Activated B cell treated with CpG ODN at 0.5 μM for 24 hours (primary cell): ENCODE results near the gene CTU2. TPM values are rescaled to one million over a fixed set of nuclear protein-coding genes. Genes with fewer than 3 reads are reported as not detected.

Experiments
- ATAC-seq: fragments of 200-7000 bp; cut with Tn5 transposase; one replicate; pipeline ENCODE4 v1.10.0; 2021; ENCODE audit warnings: low read depth, mild to moderate bottlenecking, moderate library complexity
- CTCF ChIA-PET: fragments of 350-600 bp; sonication (Branson Sonifier 250); formaldehyde crosslinking; loops from one replicate; lab custom pipeline; 2021; ENCODE audit warnings: antibody characterized with exemption; lab: Charles Lee
- POLR2A ChIA-PET: fragments of 350-600 bp; sonication (Branson Sonifier 250); formaldehyde crosslinking; loops from one replicate; lab custom pipeline; 2021; ENCODE audit warnings: antibody characterized with exemption; lab: Charles Lee
- DNase-seq: peaks from one replicate; pipeline ENCODE4 v3.0.0; 2022
- H3K27ac Mint-ChIP-seq: one replicate; pipeline ENCODE4 v1.8.0; 2020; ENCODE audit warnings: mixed read lengths
- H3K27me3 Mint-ChIP-seq: one replicate; pipeline ENCODE4 v1.8.0; 2021; ENCODE audit warnings: mixed read lengths
- H3K36me3 Mint-ChIP-seq: one replicate; pipeline ENCODE4 v1.8.0; 2021; ENCODE audit warnings: low read depth, mixed read lengths
- H3K4me1 Mint-ChIP-seq: one replicate; pipeline ENCODE4 v1.8.0; 2021; ENCODE audit warnings: mixed read lengths
- H3K4me3 Mint-ChIP-seq: one replicate; pipeline ENCODE4 v1.8.0; 2020; ENCODE audit warnings: mild to moderate bottlenecking, mixed read lengths
- H3K9me3 Mint-ChIP-seq: one replicate; pipeline ENCODE4 v1.8.0; 2020; ENCODE audit warnings: mixed read lengths
- intact Hi-C: fragments of 100-400 bp; cut with micrococcal nuclease; formaldehyde crosslinking; loops from one replicate; pipeline ENCODE4 v1.15.1; 2024
- total RNA-seq: library from RNA; stranded (reverse); gene quantifications from 2 replicates; pipeline ENCODE4 v1.2.3, GENCODE V29; 2022
- TF ChIP-seq, protein P1 (sequence below): fragments of 200-600 bp; IDR thresholded peaks from one replicate; pipeline ENCODE4 v1.8.0; 2022; ENCODE audit warnings: antibody characterized with exemption, mild to moderate bottlenecking

CTU2 gene
- total RNA-seq, 1 donor from 2014 or later: 36.7 TPM

GRCh38 chr16:88680554-88681083 is 25.7 kb upstream of the CTU2 start:
- intact Hi-C loops: loop anchor here (1.0 to 10.0 kb wide), 4 partner anchors 21 to 226 kb away; partner anchors contain the start of genes CTU2, CYBA, RNF166 and ZFPM1
- H3K27ac Mint-ChIP-seq: peak overlapping the region; percentile 93
- CTCF ChIA-PET: interaction anchor here (1.3 to 1.4 kb wide), 2 partner anchors 16 to 20 kb away, joined by 4 to 6 read pairs; no protein-coding TSS in a partner anchor
- H3K9me3 Mint-ChIP-seq: no peaks in the 10 kb centered on the region
- TF ChIP-seq, protein P1, sequence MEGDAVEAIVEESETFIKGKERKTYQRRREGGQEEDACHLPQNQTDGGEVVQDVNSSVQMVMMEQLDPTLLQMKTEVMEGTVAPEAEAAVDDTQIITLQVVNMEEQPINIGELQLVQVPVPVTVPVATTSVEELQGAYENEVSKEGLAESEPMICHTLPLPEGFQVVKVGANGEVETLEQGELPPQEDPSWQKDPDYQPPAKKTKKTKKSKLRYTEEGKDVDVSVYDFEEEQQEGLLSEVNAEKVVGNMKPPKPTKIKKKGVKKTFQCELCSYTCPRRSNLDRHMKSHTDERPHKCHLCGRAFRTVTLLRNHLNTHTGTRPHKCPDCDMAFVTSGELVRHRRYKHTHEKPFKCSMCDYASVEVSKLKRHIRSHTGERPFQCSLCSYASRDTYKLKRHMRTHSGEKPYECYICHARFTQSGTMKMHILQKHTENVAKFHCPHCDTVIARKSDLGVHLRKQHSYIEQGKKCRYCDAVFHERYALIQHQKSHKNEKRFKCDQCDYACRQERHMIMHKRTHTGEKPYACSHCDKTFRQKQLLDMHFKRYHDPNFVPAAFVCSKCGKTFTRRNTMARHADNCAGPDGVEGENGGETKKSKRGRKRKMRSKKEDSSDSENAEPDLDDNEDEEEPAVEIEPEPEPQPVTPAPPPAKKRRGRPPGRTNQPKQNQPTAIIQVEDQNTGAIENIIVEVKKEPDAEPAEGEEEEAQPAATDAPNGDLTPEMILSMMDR: no peak
- DNase-seq (no peak), ATAC-seq (no peak)
- H3K4me3 Mint-ChIP-seq: peak overlapping the region; percentile 79
- H3K27me3 Mint-ChIP-seq: no peaks in the 10 kb centered on the region
- peaks cover 46% of the 10 kb centered on the region for H3K4me1 Mint-ChIP-seq
- POLR2A ChIA-PET: interaction anchor here (0.7 to 3.8 kb wide), 8 partner anchors 17 to 158 kb away, joined by 3 to 32 read pairs (median 6); partner anchors contain the start of genes CYBA, MVD and ZC3H18
- H3K36me3 Mint-ChIP-seq: peaks cover 12% of the 10 kb centered on the region

DNA sequence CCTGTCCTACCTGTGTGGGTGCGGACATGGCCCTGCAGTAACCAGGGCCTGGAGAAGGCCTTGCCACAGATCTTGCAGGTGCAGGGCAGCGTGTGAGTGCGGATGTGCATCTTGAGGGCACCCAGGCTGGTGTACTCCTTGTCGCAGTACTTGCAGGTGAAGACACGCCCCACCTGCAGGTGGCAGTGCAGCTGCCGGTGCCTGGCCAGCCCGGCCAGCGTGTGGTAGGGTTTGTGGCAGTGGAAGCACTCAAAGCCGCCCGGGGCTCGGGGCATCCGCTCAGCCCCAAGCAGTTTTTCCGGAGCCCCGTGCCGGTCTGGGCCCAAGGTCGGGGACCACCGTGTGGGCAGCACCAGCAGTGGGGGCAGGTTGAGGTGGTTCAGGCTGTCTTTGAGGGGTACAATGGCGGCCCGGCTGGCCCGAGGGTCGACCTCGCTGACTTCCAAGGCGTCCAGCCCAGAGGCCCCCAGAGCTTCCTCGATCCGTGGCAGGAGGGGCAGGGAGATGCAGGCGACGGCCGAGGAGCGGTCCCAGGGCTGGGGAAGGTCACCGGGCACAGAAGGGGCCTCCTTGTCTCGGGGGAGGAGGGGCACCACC is 25.1 kb upstream of the CTU2 start:
- peaks cover 9% of the 10 kb centered on the region for H3K36me3 Mint-ChIP-seq

DNA sequence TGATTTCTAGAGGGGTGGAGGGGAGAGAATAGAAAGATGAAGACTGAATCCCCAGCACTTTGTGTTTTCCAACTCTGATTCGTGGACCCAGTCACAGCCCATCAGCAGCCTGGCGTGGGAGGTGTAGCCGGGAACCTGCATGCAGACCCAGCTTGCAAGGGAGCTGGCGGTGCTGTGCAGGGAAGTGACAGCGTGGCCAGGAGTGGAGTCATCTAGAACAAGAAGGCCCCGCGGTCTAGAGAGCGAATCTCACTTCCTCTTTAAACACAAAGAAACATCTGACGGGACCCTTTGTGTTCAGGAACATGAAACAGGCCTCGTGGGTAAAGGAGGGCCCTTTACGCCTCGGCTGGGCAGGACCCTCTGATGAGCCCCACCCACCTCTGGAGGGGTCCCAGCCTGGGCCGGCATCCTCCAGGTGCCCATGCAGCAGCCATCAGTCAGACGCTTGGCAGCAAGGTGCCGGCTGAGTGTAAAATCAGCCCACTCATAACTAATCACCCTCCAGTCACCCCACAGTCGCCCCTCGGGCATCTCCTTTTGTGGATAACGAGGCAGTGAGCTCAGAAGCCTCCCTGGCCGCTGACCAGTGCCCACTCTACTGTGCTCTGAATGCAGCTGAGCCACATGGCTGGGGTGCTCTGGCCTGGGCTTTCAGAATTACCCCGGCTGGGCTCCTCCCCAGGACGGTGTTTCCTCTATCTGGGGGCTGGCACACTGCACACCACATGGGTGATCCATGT is 24.4 kb upstream of the CTU2 start:
- no peaks in the 10 kb centered on the region for H3K9me3 Mint-ChIP-seq
- peaks cover 8% of the 10 kb centered on the region for H3K36me3 Mint-ChIP-seq
- TF ChIP-seq, protein P1: no peak
- intact Hi-C loops: loop anchor here (1.0 to 10.0 kb wide), 5 partner anchors 19 to 227 kb away; partner anchors contain the start of genes CTU2, CYBA, MVD and RNF166
- DNase-seq: peak; percentile 62
- ChIA-PET CTCF (interaction anchor here (0.8 to 1.4 kb wide), 4 partner anchors 17 to 48 kb away, joined by 3 to 6 read pairs (median 4); no protein-coding TSS in a partner anchor), POLR2A (interaction anchor here (0.6 to 3.8 kb wide), 9 partner anchors 11 to 112 kb away, joined by 3 to 32 read pairs (median 5); partner anchors contain the start of genes CYBA, MVD and ZC3H18)
- no peaks in the 10 kb centered on the region for H3K27me3 Mint-ChIP-seq
- ATAC-seq: peak; percentile 74
- H3K4me3 Mint-ChIP-seq: peak overlapping the region; percentile 79
- H3K27ac Mint-ChIP-seq: peak overlapping the region; percentile 93
- peaks cover 46% of the 10 kb centered on the region for H3K4me1 Mint-ChIP-seq

More for the DNA sequence above, 25.1 kb upstream of the CTU2 start:
- TF ChIP-seq, protein P1: no peak
- Mint-ChIP-seq H3K4me3 (peak overlapping the region; percentile 79), H3K27ac (peak overlapping the region; percentile 93), H3K27me3 (no peaks in the 10 kb centered on the region), H3K9me3 (no peaks in the 10 kb centered on the region), H3K4me1 (peaks cover 46% of the 10 kb centered on the region)
- POLR2A ChIA-PET: interaction anchor here (0.7 to 3.8 kb wide), 9 partner anchors 10 to 158 kb away, joined by 3 to 32 read pairs (median 5); partner anchors contain the start of genes CYBA, MVD and ZC3H18
- DNase-seq (no peak), ATAC-seq (peak; percentile 12)
- intact Hi-C loops: loop anchor here (1.0 to 10.0 kb wide), 4 partner anchors 20 to 226 kb away; partner anchors contain the start of genes CTU2, CYBA, RNF166 and ZFPM1
- CTCF ChIA-PET: interaction anchor here (0.8 to 1.4 kb wide), 4 partner anchors 17 to 48 kb away, joined by 3 to 6 read pairs (median 4); no protein-coding TSS in a partner anchor

DNA sequence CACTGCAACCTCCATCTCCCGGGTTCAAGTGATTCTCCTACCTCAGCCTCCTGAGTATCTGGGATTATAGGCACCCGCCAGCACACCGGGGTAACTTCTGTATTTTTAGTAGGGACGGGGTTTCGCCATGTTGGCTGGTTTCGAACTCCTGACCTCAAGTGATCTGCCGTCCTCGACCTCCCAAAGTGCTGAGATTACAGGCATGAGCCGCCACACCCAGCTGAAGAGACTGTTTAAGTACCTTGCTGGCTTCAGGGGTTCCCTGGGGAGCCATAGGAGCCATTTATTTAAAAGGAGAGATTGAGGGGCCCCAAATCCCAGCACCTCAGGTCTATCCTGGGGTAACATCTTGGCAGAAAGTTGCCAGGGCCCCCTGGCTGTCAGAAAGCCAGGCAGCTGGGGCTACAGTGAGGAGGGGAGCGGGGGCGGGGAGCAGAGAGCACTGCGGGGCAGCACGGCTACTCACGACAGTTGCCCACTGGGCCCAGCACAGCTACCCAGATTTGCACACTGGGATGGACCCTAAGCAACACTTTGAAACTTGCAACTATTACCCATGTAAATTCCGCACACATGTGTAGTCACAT is 21.6 kb upstream of the CTU2 start:
- Mint-ChIP-seq H3K27ac (peak overlapping the region; percentile 35), H3K36me3 (peaks cover 2% of the 10 kb centered on the region), H3K9me3 (no peaks in the 10 kb centered on the region), H3K4me1 (peaks cover 46% of the 10 kb centered on the region), H3K4me3 (no peak overlapping the region), H3K27me3 (no peaks in the 10 kb centered on the region)
- no peak for ATAC-seq
- POLR2A ChIA-PET: interaction anchor here (0.6 to 1.3 kb wide), 8 partner anchors 21 to 115 kb away, joined by 3 to 8 read pairs (median 4); partner anchors contain the start of genes CYBA, MVD and ZC3H18
- intact Hi-C loops: loop anchor here (5.0 to 10.0 kb wide), 2 partner anchors 112 to 230 kb away; partner anchors contain the start of genes ZC3H18 and ZFPM1
- CTCF ChIA-PET: interaction anchor here (1.1 to 3.9 kb wide), 7 partner anchors 17 to 51 kb away, joined by 3 to 17 read pairs (median 5); partner anchors contain the start of gene IL17C
- TF ChIP-seq, protein P1: no peak
- no peak for DNase-seq
